Measurements from ENCODE around the gene ETV2. TPM values are rescaled to one million over a fixed set of nuclear protein-coding genes. Genes with fewer than 3 reads are reported as not detected.
A peak's percentile ranks its signal among the peaks of the same experiment; 100 is the strongest.

The ETV2 gene
- total RNA-seq, 1 donor from 2014 or later = 0.33 TPM

GRCh38 chr19:35693835-35694599 is 52.5 kb downstream of the ETV2 start:
- Histone ChIP-seq H3K36me3 (no peaks in the 10 kb centered on the region), H3K27me3 (ENCODE audit: low read depth) (peaks cover 8% of the 10 kb centered on the region), H3K27ac (replicated peaks) (peak overlapping the region; percentile 12), H3K9me3 (replicated peaks) (no peaks in the 10 kb centered on the region), H3K4me3 (no peak overlapping the region), H3K4me1 (no peaks in the 10 kb centered on the region)
- DNase-seq = peak; percentile 82
- TF ChIP-seq CTCF (IDR thresholded peaks at IDR 0.05; ENCODE audit: borderline replicate concordance) = peak; percentile 98
- intact Hi-C loops (cut with micrococcal nuclease) = no loop called here

Other genes with a start within 250 kb of the ETV2 start
- gene FFAR2, start 193.5 kb upstream of the ETV2 start, total RNA-seq = 0.27 TPM
- gene KRTDAP, start 151.3 kb upstream of the ETV2 start, total RNA-seq = not detected
- 7.9 TPM for gene DMKN, start 128.1 kb upstream of the ETV2 start, total RNA-seq
- gene SBSN, start 113.4 kb upstream of the ETV2 start, total RNA-seq = not detected
- gene GAPDHS, start 108.3 kb upstream of the ETV2 start, total RNA-seq = not detected
- gene TMEM147, start 96.1 kb upstream of the ETV2 start, total RNA-seq = 84.3 TPM
- gene ATP4A, start 78.1 kb upstream of the ETV2 start, total RNA-seq = not detected
- gene PMIS2, start 55.6 kb upstream of the ETV2 start, total RNA-seq = not detected
- 3.7 TPM for gene HAUS5, start 29.0 kb upstream of the ETV2 start, total RNA-seq
- gene RBM42, start 12.7 kb upstream of the ETV2 start, total RNA-seq = 52.7 TPM
- 1,365 TPM for gene COX6B1, start 6.6 kb downstream of the ETV2 start, total RNA-seq
- not detected for gene UPK1A, start 24.8 kb downstream of the ETV2 start, total RNA-seq
- gene ZBTB32, start 62.8 kb downstream of the ETV2 start, total RNA-seq = not detected
- gene KMT2B, start 76.3 kb downstream of the ETV2 start, total RNA-seq = 12.8 TPM
- 4.9 TPM for gene IGFLR1, start 100.7 kb downstream of the ETV2 start, total RNA-seq
- 24.9 TPM for gene U2AF1L4, start 103.7 kb downstream of the ETV2 start, total RNA-seq
- gene PSENEN, start 103.9 kb downstream of the ETV2 start, total RNA-seq = 43.1 TPM
- gene LIN37, start 106.8 kb downstream of the ETV2 start, total RNA-seq = 6.2 TPM
- gene HSPB6, start 115.3 kb downstream of the ETV2 start, total RNA-seq = 899 TPM
- gene PROSER3, start 116.4 kb downstream of the ETV2 start, total RNA-seq = 4.8 TPM
- 3.8 TPM for gene ARHGAP33, start 133.8 kb downstream of the ETV2 start, total RNA-seq
- gene PRODH2, start 171.1 kb downstream of the ETV2 start, total RNA-seq = not detected
- not detected for gene NPHS1, start 210.8 kb downstream of the ETV2 start, total RNA-seq
- not detected for gene KIRREL2, start 215.2 kb downstream of the ETV2 start, total RNA-seq
- gene APLP1, start 226.8 kb downstream of the ETV2 start, total RNA-seq = 23.9 TPM

Measured in left ventricle myocardium inferior (tissue), 1 donor.